K562 (cell line): ENCODE results near the gene ANO1. TPM values are rescaled to one million over a fixed set of nuclear protein-coding genes. Genes with fewer than 3 reads are reported as not detected.

Experiments used
- ATF2 ChIP-seq: sonication (generic); formaldehyde crosslinking; IDR thresholded peaks from 2 replicates; pipeline ENCODE4 v1.8.1; 2022; ENCODE audit warnings: missing genetic modification reagents
- BRD9 ChIP-seq: fragments of 450-650 bp; IDR thresholded peaks from 2 replicates; pipeline ENCODE4 v1.6.1; 2018; ENCODE audit warnings: low read depth; ENCODE audit not compliant: partially characterized antibody
- CBX3 ChIP-seq, 2 experiments: IDR thresholded peaks; 1 replicate in 1 of 2; 2 replicates in 1 of 2; pipeline ENCODE4 v1.6.1; 2012; ENCODE audit warnings: inconsistent platforms in 2 of 2, low read length in 2 of 2, borderline replicate concordance in 1 of 2, control low read depth in 1 of 2
- CGGBP1 ChIP-seq: fragments of 250-450 bp; sonication (Bioruptor Pico); IDR thresholded peaks from 2 replicates; pipeline ENCODE4 v1.9.0; 2021; ENCODE audit warnings: mild to moderate bottlenecking
- HMGXB4 ChIP-seq: sonication (generic); formaldehyde crosslinking; IDR thresholded peaks from 2 replicates; pipeline ENCODE4 v1.8.1; 2023; ENCODE audit warnings: mild to moderate bottlenecking, missing genetic modification reagents
- KDM4B ChIP-seq, 2 experiments: fragments of 450-650 bp in 1 of 2; sonication (generic) in 1 of 2; IDR thresholded peaks; 2 replicates each; pipeline ENCODE4 v1.6.1; 2016 to 2017; ENCODE audit warnings: borderline replicate concordance in 2 of 2, antibody characterized with exemption in 1 of 2, low read depth in 1 of 2, mild to moderate bottlenecking in 1 of 2
- MNT ChIP-seq, 2 experiments: fragments of 450-650 bp; conservative IDR thresholded peaks; 2 replicates each; pipeline ENCODE4 v1.6.1; 2017; ENCODE audit warnings: mild to moderate bottlenecking in 2 of 2, moderate library complexity in 2 of 2
- RAD21 ChIP-seq, 2 experiments: fragments of 250-450 bp in 1 of 2; fragments of 450-650 bp in 1 of 2; sonication (Bioruptor Pico) in 1 of 2; formaldehyde crosslinking in 1 of 2; IDR thresholded peaks in 1 of 2; conservative IDR thresholded peaks in 1 of 2; 2 replicates each; pipeline versions ENCODE4 v1.4.0 to v1.8.0; 2020 to 2022; ENCODE audit warnings: mild to moderate bottlenecking in 2 of 2, moderate library complexity in 1 of 2
- SMARCB1 ChIP-seq: IDR thresholded peaks from 2 replicates; pipeline ENCODE4 v1.6.1; 2011; ENCODE audit warnings: improper control_type of control experiment, low read depth; ENCODE audit not compliant: insufficient read length
- TRIM25 ChIP-seq: fragments of 450-650 bp; IDR thresholded peaks from 2 replicates; pipeline ENCODE4 v1.7.0; 2016; ENCODE audit warnings: borderline replicate concordance
- USF2 ChIP-seq: sonication (generic); formaldehyde crosslinking; IDR thresholded peaks from 2 replicates; pipeline ENCODE4 v1.5.0; 2020; ENCODE audit warnings: missing genetic modification reagents
- ZBTB1 ChIP-seq: sonication (generic); formaldehyde crosslinking; IDR thresholded peaks from 2 replicates; pipeline ENCODE4 v1.8.1; 2023; ENCODE audit warnings: missing genetic modification reagents, low read depth, mild to moderate bottlenecking, borderline replicate concordance
- ZFP30 ChIP-seq: fragments of 250-450 bp; sonication (Bioruptor Pico); IDR thresholded peaks from 2 replicates; pipeline ENCODE4 v1.8.0; 2022; ENCODE audit warnings: moderate library complexity, mild to moderate bottlenecking, inconsistent platforms, borderline replicate concordance
- ZNF639 ChIP-seq, 2 experiments: fragments of 200-800 bp in 1 of 2; sonication (Bioruptor generic) in 1 of 2; sonication (generic) in 1 of 2; formaldehyde crosslinking in 1 of 2; IDR thresholded peaks in 1 of 2; conservative IDR thresholded peaks in 1 of 2; 2 replicates each; pipeline versions ENCODE4 v1.5.0 to v1.6.1; 2016 to 2020; ENCODE audit warnings: missing compliant biosample characterization in 1 of 2, missing genetic modification characterization in 1 of 2, missing genetic modification reagents in 1 of 2
- polyA plus RNA-seq, 8 experiments: library from polyadenylated mRNA; depleted of rRNA in 4 of 8; stranded (reverse) in 5 of 8; unstranded in 3 of 8; fragments of >200 nt; fragmentation: Nextera tagmentation in 2 of 8; fragmentation: Illumina TruSeq in 1 of 8; extraction: Ambion mirVana in 2 of 8; extraction: Trizol in 1 of 8; gene quantifications; 2 replicates each; pipeline versions ENCODE4 v1.2.1 to v1.2.3, GENCODE V29; 2011 to 2014; ENCODE audit warnings: inconsistent platforms in 1 of 8, missing spikeins in 1 of 8
- total RNA-seq, 7 experiments: library from RNA; depleted of rRNA in 6 of 7; stranded (reverse); fragments of >200 nt in 6 of 7; fragmentation: Illumina TruSeq in 2 of 7; extraction: Trizol in 2 of 7; gene quantifications; 2 replicates each; pipeline versions ENCODE4 v1.2.1 to v1.2.3, GENCODE V29; 2011 to 2021; ENCODE audit warnings: low replicate concordance in 1 of 7

ANO1 gene
- total and polyA plus RNA-seq, 9 of the 15 experiments (the other 6 are each of a cell fraction or from before 2014, with no cell fraction given), result not detected

GRCh38 chr11:70203751-70204465 is 125.8 kb downstream of the ANO1 start (continued):
- no peak for TF ChIP-seq ZBTB1 (CRISPR knock-in tag)
- TF ChIP-seq USF2 (CRISPR knock-in tag), result no peak
- TF ChIP-seq ZNF639 (CRISPR knock-in tag; conservative IDR thresholded peaks at IDR 0.05 in 1 of 2, IDR thresholded peaks at IDR 0.05 in 1 of 2), result peak in 1 of 2 experiments; percentile 47; a peak in 1 of 4 replicates
- TF ChIP-seq CGGBP1 (CRISPR knock-in tag), result no peak
- no peak for TF ChIP-seq KDM4B (IDR thresholded peaks at IDR 0.05; ENCODE audit: borderline replicate concordance in 2 of 2, low read depth in 1 of 2)
- no peak for TF ChIP-seq TRIM25
- TF ChIP-seq SMARCB1, result no peak
- no peak for TF ChIP-seq ATF2
- TF ChIP-seq HMGXB4 (CRISPR knock-in tag), result no peak
- TF ChIP-seq MNT (conservative IDR thresholded peaks at IDR 0.05), result peak in 1 of 2 experiments; percentile 11; a peak in 2 of 4 replicates
- TF ChIP-seq RAD21 (CRISPR knock-in tag; conservative IDR thresholded peaks at IDR 0.05 in 1 of 2, IDR thresholded peaks at IDR 0.05 in 1 of 2), result no peak
- TF ChIP-seq CBX3 (IDR thresholded peaks at IDR 0.05; ENCODE audit: borderline replicate concordance in 1 of 2, low read length in 2 of 2), result 0 out of 3 replicates have a peak, but pooled peaks of 1 of the 2 experiments have one; percentile 38
- no peak for TF ChIP-seq ZFP30 (CRISPR knock-in tag)
- TF ChIP-seq BRD9, result peak; percentile 57
